Prostate gland (tissue), 2 donors: Measurements from ENCODE around the gene PPP1R12C.

Experiments
- CTCF ChIP-seq, 4 experiments: fragments of 200-600 bp in 2 of 4; fragments of 450-650 bp in 2 of 4; sonication (generic) in 2 of 4; IDR thresholded peaks; 1 replicate in 3 of 4; 2 replicates in 1 of 4; pipeline ENCODE4 v1.5.1; 2016 to 2019; ENCODE audit warnings: antibody characterized with exemption in 4 of 4, mild to moderate bottlenecking in 2 of 4, moderate library complexity in 2 of 4
- POLR2A ChIP-seq: fragments of 450-650 bp; IDR thresholded peaks from one replicate; pipeline ENCODE4 v1.6.1; 2016; ENCODE audit warnings: antibody characterized with exemption, mild to moderate bottlenecking
- POLR2AphosphoS5 ChIP-seq: sonication (generic); formaldehyde crosslinking; IDR thresholded peaks from one replicate; pipeline ENCODE4 v1.6.1; 2017; ENCODE audit warnings: antibody characterized with exemption

- TF ChIP-seq POLR2AphosphoS5 (no peak), CTCF (IDR thresholded peaks at IDR 0.05) (no peak), POLR2A (no peak)
Measured at GRCh38 chr19:55050749-55051532, 66.5 kb downstream of the PPP1R12C start.
